ENCODE data around the gene HES7. TPM values are rescaled to one million over a fixed set of nuclear protein-coding genes. Genes with fewer than 3 reads are reported as not detected.

Gene HES7
- total and polyA plus RNA-seq, 7 donors = 0.16 TPM; not detected in 6

- intact Hi-C loops (cut with DNase I) = loop anchor here (10.0 kb wide), 1 partner anchor 231 kb away; no protein-coding TSS in a partner anchor
- H3K27me3 ChIP-seq = peaks cover 16 to 86% (median 77%) of the 10 kb centered on the region in 3 donors
Measured at GRCh38 chr17:8073627-8074484, 50.0 kb downstream of the HES7 start.

DNA sequence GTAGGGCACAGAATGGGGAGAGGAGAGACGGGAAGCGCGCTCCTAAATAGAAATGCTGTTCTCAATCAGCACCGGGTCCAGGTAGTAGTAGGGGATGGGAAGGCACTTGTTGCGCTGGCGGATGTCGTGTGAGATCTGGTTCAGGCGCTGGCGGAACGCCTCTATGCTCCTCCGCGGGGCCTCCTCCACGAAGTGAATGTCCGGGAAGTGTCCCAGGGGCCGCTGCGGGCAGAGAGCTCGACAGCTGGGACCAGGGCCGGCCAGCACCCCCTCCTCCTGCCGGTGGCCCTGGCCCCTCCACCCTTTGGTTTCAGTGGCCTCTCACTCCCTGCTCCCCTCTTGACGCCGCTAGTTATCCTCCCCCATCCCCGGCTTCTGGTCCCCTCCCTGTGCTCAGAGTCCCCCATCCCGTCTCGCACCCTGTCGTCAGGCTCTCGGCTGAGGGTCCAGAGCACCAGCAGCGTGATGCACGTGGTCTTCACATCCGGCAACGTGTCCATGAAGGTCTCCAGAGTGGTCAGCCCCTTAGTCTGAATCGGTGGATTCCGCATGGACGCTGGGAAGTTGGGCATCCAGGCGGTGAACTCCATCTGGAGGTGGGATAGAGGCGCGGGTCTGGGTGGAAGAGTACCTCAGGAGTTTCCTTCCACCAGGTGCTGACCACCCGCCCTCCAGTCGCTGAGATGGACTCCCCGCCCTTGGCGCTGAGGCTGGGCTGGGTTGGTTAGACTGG, 51.0 kb downstream of the HES7 start:
- Histone ChIP-seq H3K9me3 (no peaks in the 10 kb centered on the region), H3K4me3 (no peak overlapping the region), H3K27ac (no peak overlapping the region), H3K4me1 (peaks cover 0 to 20% (median 17%) of the 10 kb centered on the region in 4 donors), H3K36me3 (no peaks in the 10 kb centered on the region), H3K27me3 (peaks cover 16 to 76% (median 69%) of the 10 kb centered on the region in 3 donors)
- no peak for DNase-seq
- TF ChIP-seq POLR2AphosphoS5 (IDR thresholded peaks at IDR 0.05) (no peak), POLR2A (IDR thresholded peaks at IDR 0.05) (no peak), EP300 (IDR thresholded peaks at IDR 0.05) (no peak), CTCF (IDR thresholded peaks at IDR 0.05) (no peak)
- intact Hi-C loops (cut with DNase I) = loop anchor here (10.0 kb wide), 1 partner anchor 232 kb away; no protein-coding TSS in a partner anchor
- 10 to 72% methylated on average over 40 of the region's 40 CpGs for WGBS, 2 donors

More at GRCh38 chr17:8073627-8074484, 50.0 kb downstream of the HES7 start:
- Histone ChIP-seq H3K9me3 (no peaks in the 10 kb centered on the region), H3K4me3 (no peak overlapping the region), H3K4me1 (peaks cover 0 to 20% (median 17%) of the 10 kb centered on the region in 4 donors), H3K36me3 (no peaks in the 10 kb centered on the region), H3K27ac (no peak overlapping the region)
- 6 to 21% methylated on average over 28 of the region's 28 CpGs for WGBS, 2 donors
- DNase-seq = peak; percentile 78
- TF ChIP-seq CTCF (IDR thresholded peaks at IDR 0.05) (peak; percentile 17 to 86 (median 52)), POLR2A (IDR thresholded peaks at IDR 0.05) (no peak), EP300 (IDR thresholded peaks at IDR 0.05) (no peak), POLR2AphosphoS5 (IDR thresholded peaks at IDR 0.05) (no peak)

- intact Hi-C loops (cut with DNase I) = loop anchor here (10.0 kb wide), 1 partner anchor 232 kb away; no protein-coding TSS in a partner anchor
- Histone ChIP-seq H3K27me3 (peaks cover 16 to 71% (median 64%) of the 10 kb centered on the region in 3 donors), H3K27ac (no peak overlapping the region)
Measured at GRCh38 chr17:8072341-8072728, 51.6 kb downstream of the HES7 start.

GRCh38 chr17:8071496-8071895, 52.4 kb downstream of the HES7 start:
- H3K4me1 ChIP-seq = peaks cover 0 to 20% (median 17%) of the 10 kb centered on the region in 4 donors
- H3K27me3 ChIP-seq = peaks cover 16 to 62% (median 55%) of the 10 kb centered on the region in 3 donors
- TF ChIP-seq POLR2AphosphoS5 (IDR thresholded peaks at IDR 0.05) (no peak), EP300 (IDR thresholded peaks at IDR 0.05) (no peak), POLR2A (IDR thresholded peaks at IDR 0.05) (no peak), CTCF (IDR thresholded peaks at IDR 0.05) (no peak)
- no peaks in the 10 kb centered on the region for H3K36me3 ChIP-seq
- H3K4me3 ChIP-seq = no peak overlapping the region
- no peak for DNase-seq
- no peak overlapping the region for H3K27ac ChIP-seq
- 92 to 97% methylated on average over 12 of the region's 12 CpGs for WGBS, 2 donors
- no peaks in the 10 kb centered on the region for H3K9me3 ChIP-seq
- intact Hi-C loops (cut with DNase I) = loop anchor here (10.0 kb wide), 1 partner anchor 233 kb away; no protein-coding TSS in a partner anchor

More at GRCh38 chr17:8072341-8072728, 51.6 kb downstream of the HES7 start:
- no peak for DNase-seq
- no peaks in the 10 kb centered on the region for H3K36me3 ChIP-seq
- H3K4me3 ChIP-seq = no peak overlapping the region
- no peak for TF ChIP-seq EP300 (IDR thresholded peaks at IDR 0.05)
- TF ChIP-seq CTCF (IDR thresholded peaks at IDR 0.05) = no peak
- no peak for TF ChIP-seq POLR2AphosphoS5 (IDR thresholded peaks at IDR 0.05)
- no peak for TF ChIP-seq POLR2A (IDR thresholded peaks at IDR 0.05)
- no peaks in the 10 kb centered on the region for H3K9me3 ChIP-seq
- 23 to 73% methylated on average over 28 of the region's 28 CpGs for WGBS, 2 donors
- peaks cover 0 to 20% (median 17%) of the 10 kb centered on the region in 4 donors for H3K4me1 ChIP-seq

Small RNA genes within 50 kb of the gene (small RNA-seq; reads per million reads assigned to genes)
- 0 reads per million in 3 donors for gene MIR4314

Other genes with a start within 250 kb of the HES7 start
- gene CHD3, start 235.3 kb downstream of the HES7 start, total RNA-seq = 100 to 1,000 TPM in 3 of 4 donors, 10 to 100 TPM in 1; 97.2 to 147 (median 117) TPM
- 10 to 100 TPM; 33.8 to 88.9 (median 47.4) TPM for gene CHD3, start 235.3 kb downstream of the HES7 start, polyA plus RNA-seq
- 1 to 10 TPM; 3.2 to 4.5 (median 4.2) TPM for gene RNF227, start 207.8 kb downstream of the HES7 start, total RNA-seq
- 1 to 10 TPM in 2 of 3 donors, under 1 TPM in 1; 0.69 to 3.6 (median 1.8) TPM for gene RNF227, start 207.8 kb downstream of the HES7 start, polyA plus RNA-seq
- gene KCNAB3, start 194.2 kb downstream of the HES7 start, total RNA-seq = 1 to 10 TPM in 1 of 4 donors, under 1 TPM in 2, not detected in 1; 0.54 to 2.1 (median 0.66) TPM
- gene KCNAB3, start 194.2 kb downstream of the HES7 start, polyA plus RNA-seq = 1 to 10 TPM in 1 of 3 donors, under 1 TPM in 2; 0.60 to 5.5 (median 0.69) TPM
- 10 to 100 TPM; 33.5 to 66.5 (median 45.7) TPM for gene TRAPPC1, start 192.2 kb downstream of the HES7 start, total RNA-seq
- gene TRAPPC1, start 192.2 kb downstream of the HES7 start, polyA plus RNA-seq = 100 to 1,000 TPM; 123 to 170 (median 123) TPM
- gene CNTROB, start 191.9 kb downstream of the HES7 start, total RNA-seq = 10 to 100 TPM; 11.8 to 40.4 (median 30.0) TPM
- gene CNTROB, start 191.9 kb downstream of the HES7 start, polyA plus RNA-seq = 10 to 100 TPM; 16.6 to 33.3 (median 16.8) TPM
- not detected for gene GUCY2D, start 121.5 kb downstream of the HES7 start, total RNA-seq
- gene GUCY2D, start 121.5 kb downstream of the HES7 start, polyA plus RNA-seq = under 1 TPM in 1 of 3 donors, not detected in 2; 0.04 TPM
- gene ALOX15B, start 85.0 kb downstream of the HES7 start, total RNA-seq = 1 to 10 TPM; 2.8 to 5.3 (median 4.3) TPM
- gene ALOX15B, start 85.0 kb downstream of the HES7 start, polyA plus RNA-seq = 1 to 10 TPM; 1.2 to 3.2 (median 1.8) TPM
- gene ALOX12B, start 36.4 kb downstream of the HES7 start, total RNA-seq = not detected
- under 1 TPM in 1 of 3 donors, not detected in 2; 0.52 TPM for gene ALOX12B, start 36.4 kb downstream of the HES7 start, polyA plus RNA-seq
- gene ALOXE3, start 5.6 kb downstream of the HES7 start, total RNA-seq = not detected
- under 1 TPM in 1 of 3 donors, not detected in 2; 0.17 TPM for gene ALOXE3, start 5.6 kb downstream of the HES7 start, polyA plus RNA-seq
- 100 to 1,000 TPM in 2 of 4 donors, 10 to 100 TPM in 2; 60.3 to 153 (median 84.5) TPM for gene PER1, start 28.3 kb upstream of the HES7 start, total RNA-seq
- 10 to 100 TPM; 30.5 to 67.7 (median 34.2) TPM for gene PER1, start 28.3 kb upstream of the HES7 start, polyA plus RNA-seq
- 10 to 100 TPM; 20.4 to 29.6 (median 27.3) TPM for gene VAMP2, start 38.8 kb upstream of the HES7 start, total RNA-seq
- gene VAMP2, start 38.8 kb upstream of the HES7 start, polyA plus RNA-seq = 10 to 100 TPM; 37.7 to 57.1 (median 54.9) TPM
- gene TMEM107, start 52.3 kb upstream of the HES7 start, total RNA-seq = 10 to 100 TPM in 3 of 4 donors, 1 to 10 TPM in 1; 8.3 to 61.7 (median 20.6) TPM
- 10 to 100 TPM in 1 of 3 donors, 1 to 10 TPM in 2; 4.6 to 20.8 (median 7.2) TPM for gene TMEM107, start 52.3 kb upstream of the HES7 start, polyA plus RNA-seq
- 10 to 100 TPM in 3 of 4 donors, 1 to 10 TPM in 1; 7.7 to 17.7 (median 15.8) TPM for gene BORCS6, start 66.1 kb upstream of the HES7 start, total RNA-seq
- gene BORCS6, start 66.1 kb upstream of the HES7 start, polyA plus RNA-seq = 10 to 100 TPM in 2 of 3 donors, 1 to 10 TPM in 1; 9.2 to 14.6 (median 10.8) TPM
- 1 to 10 TPM in 2 of 4 donors, not detected in 2; 1.4 to 3.3 TPM for gene AURKB, start 86.5 kb upstream of the HES7 start, total RNA-seq
- 10 to 100 TPM in 2 of 3 donors, 1 to 10 TPM in 1; 1.8 to 45.6 (median 12.7) TPM for gene AURKB, start 86.5 kb upstream of the HES7 start, polyA plus RNA-seq
- 10 to 100 TPM; 14.6 to 19.9 (median 16.7) TPM for gene CTC1, start 124.0 kb upstream of the HES7 start, total RNA-seq
- gene CTC1, start 124.0 kb upstream of the HES7 start, polyA plus RNA-seq = 10 to 100 TPM in 2 of 3 donors, 1 to 10 TPM in 1; 3.7 to 34.2 (median 13.2) TPM
- 10 to 100 TPM in 1 of 4 donors, 1 to 10 TPM in 3; 4.6 to 10.2 (median 6.9) TPM for gene PFAS, start 125.2 kb upstream of the HES7 start, total RNA-seq
- gene PFAS, start 125.2 kb upstream of the HES7 start, polyA plus RNA-seq = 10 to 100 TPM in 1 of 3 donors, 1 to 10 TPM in 2; 1.4 to 22.2 (median 1.8) TPM
- gene RANGRF, start 164.6 kb upstream of the HES7 start, total RNA-seq = 10 to 100 TPM; 27.1 to 46.6 (median 30.8) TPM
- 10 to 100 TPM; 20.8 to 44.8 (median 24.6) TPM for gene RANGRF, start 164.6 kb upstream of the HES7 start, polyA plus RNA-seq
- gene SLC25A35, start 171.3 kb upstream of the HES7 start, total RNA-seq = 1 to 10 TPM; 1.8 to 5.0 (median 4.2) TPM
- 1 to 10 TPM; 3.6 to 8.5 (median 4.9) TPM for gene SLC25A35, start 171.3 kb upstream of the HES7 start, polyA plus RNA-seq
- gene ARHGEF15, start 186.1 kb upstream of the HES7 start, total RNA-seq = 1 to 10 TPM; 1.1 to 4.9 (median 2.8) TPM
- 1 to 10 TPM in 2 of 3 donors, under 1 TPM in 1; 0.46 to 8.9 (median 1.2) TPM for gene ARHGEF15, start 186.1 kb upstream of the HES7 start, polyA plus RNA-seq
- gene ODF4, start 215.7 kb upstream of the HES7 start, total RNA-seq = not detected
- not detected for gene ODF4, start 215.7 kb upstream of the HES7 start, polyA plus RNA-seq

Data from sigmoid colon (tissue), 7 donors.